RWPE1 (cell line): ENCODE data around the gene TVP23A.

Experiments
- CTCF ChIA-PET: fragments of 350-600 bp; sonication (Branson Sonifier 250); formaldehyde crosslinking; extraction: SDS; loops from one replicate; lab custom pipeline; 2021; lab: Yijun Ruan, JAX
- POLR2A ChIA-PET: fragments of 400-600 bp; formaldehyde crosslinking; extraction: SDS; loops from one replicate; lab custom pipeline; 2020; ENCODE audit warnings: antibody characterized with exemption; ENCODE audit not compliant: low non-redundant PET; lab: Yijun Ruan, JAX
- DNase-seq: peaks from one replicate; pipeline ENCODE4 v3.0.0; 2012; ENCODE audit warnings: low spot score
- H3K27ac ChIP-seq: fragments of 450-650 bp; 2 replicates; pipeline ENCODE4 v1.5.1; 2017
- TF ChIP-seq, protein P1 (sequence below): fragments of 450-650 bp; conservative IDR thresholded peaks from 2 replicates; pipeline ENCODE4 v1.5.1; 2017; ENCODE audit warnings: low read depth, mild to moderate bottlenecking

TVP23A gene

DNA sequence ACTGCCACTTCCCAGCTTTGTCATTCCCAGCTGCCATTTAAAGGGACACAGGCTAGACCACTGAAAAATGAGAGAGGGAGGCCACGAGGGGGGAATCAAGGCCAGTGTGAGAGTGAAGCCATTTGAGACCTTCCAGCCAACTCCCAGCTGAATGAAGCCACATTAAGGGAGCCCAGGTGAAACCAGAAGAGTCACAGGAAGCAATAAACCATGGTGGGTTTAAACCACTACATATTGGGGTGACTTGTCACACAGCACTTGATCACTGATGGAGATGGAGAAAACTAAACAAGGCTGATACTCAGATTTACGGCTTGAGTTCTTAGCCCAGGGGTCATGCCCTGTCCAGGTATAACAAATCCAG is 77.8 kb downstream of the TVP23A start:
- ChIA-PET CTCF (interaction anchor here (1.2 kb wide), 1 partner anchor 177 kb away, joined by 5 read pairs; no protein-coding TSS in a partner anchor), POLR2A (no interaction called here)
- TF ChIP-seq, protein P1, sequence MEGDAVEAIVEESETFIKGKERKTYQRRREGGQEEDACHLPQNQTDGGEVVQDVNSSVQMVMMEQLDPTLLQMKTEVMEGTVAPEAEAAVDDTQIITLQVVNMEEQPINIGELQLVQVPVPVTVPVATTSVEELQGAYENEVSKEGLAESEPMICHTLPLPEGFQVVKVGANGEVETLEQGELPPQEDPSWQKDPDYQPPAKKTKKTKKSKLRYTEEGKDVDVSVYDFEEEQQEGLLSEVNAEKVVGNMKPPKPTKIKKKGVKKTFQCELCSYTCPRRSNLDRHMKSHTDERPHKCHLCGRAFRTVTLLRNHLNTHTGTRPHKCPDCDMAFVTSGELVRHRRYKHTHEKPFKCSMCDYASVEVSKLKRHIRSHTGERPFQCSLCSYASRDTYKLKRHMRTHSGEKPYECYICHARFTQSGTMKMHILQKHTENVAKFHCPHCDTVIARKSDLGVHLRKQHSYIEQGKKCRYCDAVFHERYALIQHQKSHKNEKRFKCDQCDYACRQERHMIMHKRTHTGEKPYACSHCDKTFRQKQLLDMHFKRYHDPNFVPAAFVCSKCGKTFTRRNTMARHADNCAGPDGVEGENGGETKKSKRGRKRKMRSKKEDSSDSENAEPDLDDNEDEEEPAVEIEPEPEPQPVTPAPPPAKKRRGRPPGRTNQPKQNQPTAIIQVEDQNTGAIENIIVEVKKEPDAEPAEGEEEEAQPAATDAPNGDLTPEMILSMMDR: no peak

DNA sequence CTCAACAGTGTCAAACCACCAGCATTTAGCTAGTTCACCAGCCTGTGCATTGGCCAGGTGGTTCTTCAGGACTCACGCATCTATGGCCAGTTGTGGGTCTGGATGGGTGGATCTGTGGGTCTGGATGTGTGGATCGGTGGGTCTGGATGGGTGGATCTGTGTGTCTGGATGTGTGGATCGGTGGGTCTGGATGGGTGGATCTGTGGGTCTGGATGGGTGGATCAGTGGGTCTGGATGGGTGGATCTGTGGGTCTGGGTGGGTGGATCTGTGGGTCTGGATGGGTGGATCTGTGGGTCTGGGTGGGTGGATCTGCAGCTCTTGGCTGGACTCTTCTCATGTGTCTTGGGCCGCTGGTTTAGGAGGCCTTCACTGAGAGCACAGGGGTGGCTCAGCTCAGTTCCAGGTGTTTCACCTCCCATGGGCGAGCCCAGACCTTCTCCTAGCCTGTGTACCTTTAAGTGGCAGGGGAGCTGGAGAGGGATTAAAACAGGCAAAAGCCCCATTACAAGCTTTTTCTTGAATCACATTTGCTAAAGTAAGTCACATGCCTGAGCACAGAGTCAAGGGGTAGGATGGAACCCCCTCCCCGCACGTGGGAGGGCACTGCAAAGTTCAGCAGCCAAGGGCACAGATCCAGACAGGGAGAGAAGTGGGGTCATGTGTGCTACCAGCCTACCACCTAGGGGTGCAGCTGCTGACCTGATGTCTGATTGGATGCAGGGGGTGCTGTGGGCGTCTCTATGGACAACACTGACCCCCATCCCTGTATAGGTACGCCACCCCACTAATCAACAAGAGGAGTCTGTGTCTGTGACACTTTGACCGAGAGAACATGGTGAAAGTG is 78.4 kb downstream of the TVP23A start:
- H3K27ac ChIP-seq: no peak overlapping the region
- TF ChIP-seq, protein P1: no peak
- CTCF ChIA-PET: interaction anchor here (1.2 kb wide), 1 partner anchor 178 kb away, joined by 5 read pairs; no protein-coding TSS in a partner anchor
- no peak for DNase-seq
- POLR2A ChIA-PET: no interaction called here

More for the DNA sequence above, 77.8 kb downstream of the TVP23A start:
- no peak overlapping the region for H3K27ac ChIP-seq
- no peak for DNase-seq

DNA sequence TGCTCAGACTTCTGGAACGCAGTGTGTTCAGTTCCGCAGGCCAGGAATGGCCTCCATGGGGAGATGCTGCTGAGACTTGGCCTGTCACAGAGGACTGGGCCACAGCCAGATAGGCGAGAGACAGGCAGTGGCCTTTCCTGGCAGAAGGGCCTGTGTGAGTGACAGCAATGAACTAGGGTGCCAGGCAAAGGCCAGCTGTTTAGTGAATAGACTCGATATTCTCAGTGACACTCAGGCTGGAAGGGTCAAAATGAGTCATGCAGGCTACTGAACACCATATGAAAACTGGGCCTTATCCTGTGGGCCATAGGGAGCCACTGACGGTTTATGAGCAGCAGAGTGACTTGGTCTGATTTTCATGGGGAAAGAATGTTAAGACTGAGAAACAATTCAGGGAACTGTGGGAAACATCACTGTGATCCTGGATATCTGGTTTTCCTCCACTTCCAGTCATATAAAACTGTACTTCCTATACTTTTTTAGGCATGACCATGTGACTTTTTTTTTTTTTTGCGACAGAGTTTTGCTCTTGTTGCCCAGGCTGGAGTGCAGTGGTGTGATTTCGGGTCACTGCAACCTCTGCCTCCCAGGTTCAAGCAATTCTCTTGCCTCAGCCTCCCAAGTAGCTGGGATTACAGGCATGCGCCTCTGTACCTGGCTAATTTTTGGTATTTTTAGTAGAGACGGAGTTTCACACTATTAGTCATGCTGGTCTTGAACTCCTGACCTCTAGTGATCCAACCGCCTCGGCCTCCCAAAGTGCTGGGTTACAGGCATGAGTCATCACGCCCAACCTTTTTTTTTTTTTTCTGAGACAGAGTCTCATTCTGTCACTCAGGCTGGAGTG is 80.1 kb downstream of the TVP23A start:
- ChIA-PET CTCF (interaction anchor here (0.6 to 3.2 kb wide), 4 partner anchors 148 to 224 kb away, joined by 3 to 21 read pairs (median 4); no protein-coding TSS in a partner anchor), POLR2A (interaction anchor here (0.6 kb wide), 1 partner anchor 226 kb away, joined by 8 read pairs; no protein-coding TSS in a partner anchor)
- TF ChIP-seq, protein P1: no peak
- H3K27ac ChIP-seq: peak overlapping the region; percentile 47
- DNase-seq: no peak

DNA sequence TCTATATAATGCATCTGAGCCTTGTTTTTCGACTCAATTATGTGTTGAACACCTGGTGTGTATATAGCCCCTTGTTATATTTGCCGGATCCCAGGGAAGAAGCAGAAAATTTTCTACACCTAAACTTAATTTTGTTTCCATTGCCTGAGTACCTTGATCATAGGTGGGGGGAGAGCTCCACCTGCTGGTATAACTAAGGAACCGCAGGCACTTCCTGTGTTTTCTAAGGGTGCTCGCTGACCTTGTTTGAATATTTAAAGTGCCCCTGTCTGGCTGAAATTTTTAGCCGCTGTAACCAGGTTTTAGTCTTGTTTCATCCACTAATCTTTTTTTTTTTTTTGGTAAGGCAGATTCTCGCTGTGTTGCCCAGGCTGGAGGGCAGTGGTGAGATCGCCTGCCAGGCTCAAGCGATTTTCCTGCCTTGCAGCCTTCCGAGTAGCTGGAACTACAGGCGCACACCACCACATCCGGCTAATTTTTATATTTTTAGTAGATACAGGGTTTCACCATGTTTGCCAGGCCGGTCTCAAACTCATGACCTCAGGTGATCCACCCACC is 81.4 kb downstream of the TVP23A start:
- CTCF ChIA-PET: interaction anchor here (0.6 to 3.2 kb wide), 6 partner anchors 143 to 222 kb away, joined by 3 to 21 read pairs (median 4); partner anchors contain the start of gene EMP2
- POLR2A ChIA-PET: no interaction called here
- TF ChIP-seq, protein P1: peak; percentile 87

DNA sequence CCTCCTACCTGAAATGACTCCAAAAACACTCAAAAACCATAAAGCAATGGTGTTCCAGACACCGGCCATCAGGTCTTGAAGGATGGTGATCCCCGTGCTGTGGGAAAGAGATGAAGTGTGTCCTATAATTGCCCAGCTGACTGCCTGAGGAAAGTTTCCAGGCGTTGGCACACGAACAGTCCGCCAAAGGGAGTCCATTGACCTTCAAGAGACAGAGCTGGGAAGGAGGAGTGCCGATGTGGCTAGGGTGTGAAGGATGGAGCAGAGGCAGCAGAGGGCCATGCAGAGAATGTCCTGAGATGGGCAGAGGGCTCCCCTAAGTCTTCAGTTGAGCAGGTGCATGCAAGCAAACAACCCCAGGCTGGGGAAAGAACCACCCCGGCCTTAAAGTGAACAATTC is 86.8 kb downstream of the TVP23A start:
- TF ChIP-seq, protein P1: no peak
- ChIA-PET CTCF (no interaction called here), POLR2A (no interaction called here)
- DNase-seq: no peak
- H3K27ac ChIP-seq: no peak overlapping the region

More for the DNA sequence above, 81.4 kb downstream of the TVP23A start:
- H3K27ac ChIP-seq: no peak overlapping the region
- DNase-seq: peak; percentile 65
